H1 (cell line): ENCODE measurements around the gene ODF2L. TPM values are rescaled to one million over a fixed set of nuclear protein-coding genes. Genes with fewer than 3 reads are reported as not detected.

ENCODE experiments used
- CTCF ChIA-PET: fragments of 300-600 bp; sonication (Branson Sonifier 250); formaldehyde crosslinking; loops from one replicate; lab custom pipeline; 2021; ENCODE audit not compliant: partially characterized antibody; lab: Charles Lee
- POLR2A ChIA-PET: fragments of 300-600 bp; sonication (Branson Sonifier 250); formaldehyde crosslinking; loops from one replicate; lab custom pipeline; 2021; ENCODE audit warnings: inconsistent platforms; ENCODE audit not compliant: partially characterized antibody; lab: Charles Lee
- DNase-seq, 2 experiments: peaks; one replicate each; pipeline versions ENCODE4 v3.0.0 to v3.0.0-alpha.2; 2010 to 2022; ENCODE audit warnings: low spot score in 2 of 2, low read depth in 1 of 2, mixed read lengths in 1 of 2
- FAIRE-seq: peaks from 2 replicates; lab custom pipeline; 2011; peaks lifted over from hg19 to GRCh38; lab: Jason Lieb, UNC
- H2AFZ ChIP-seq: 2 replicates; pipeline ENCODE4 v1.8.1; 2012; ENCODE audit warnings: low read length, inconsistent platforms
- H2AK5ac ChIP-seq: 2 replicates; pipeline ENCODE4 v1.6.1; 2013; ENCODE audit warnings: low read depth, low read length
- H2BK120ac ChIP-seq: replicated peaks from 2 replicates; pipeline ENCODE3; 2013; ENCODE audit warnings: low read depth, low read length, inconsistent platforms
- H2BK12ac ChIP-seq: 2 replicates; pipeline ENCODE4 v1.6.1; 2013; ENCODE audit warnings: low read depth, low read length
- H2BK15ac ChIP-seq: 2 replicates; pipeline ENCODE4 v1.6.1; 2013; ENCODE audit warnings: low read length
- H2BK20ac ChIP-seq: 2 replicates; pipeline ENCODE4 v1.6.1; 2013; ENCODE audit warnings: low read length
- H2BK5ac ChIP-seq: 2 replicates; pipeline ENCODE4 v1.6.1; 2013; ENCODE audit warnings: low read depth, low read length
- H3K14ac ChIP-seq: 2 replicates; pipeline ENCODE4 v1.6.1; 2013; ENCODE audit warnings: inconsistent platforms; ENCODE audit not compliant: insufficient read length
- H3K18ac ChIP-seq: 2 replicates; pipeline ENCODE4 v1.6.1; 2013; ENCODE audit warnings: low read length; ENCODE audit errors: extremely low read depth
- H3K23ac ChIP-seq: 2 replicates; pipeline ENCODE4 v1.6.1; 2013; ENCODE audit warnings: inconsistent platforms; ENCODE audit not compliant: insufficient read length
- H3K23me2 ChIP-seq: 2 replicates; pipeline ENCODE4 v1.6.1; 2013; ENCODE audit warnings: low read depth, low read length
- H3K27ac ChIP-seq: 2 replicates; pipeline ENCODE4 v1.6.1; 2011; ENCODE audit warnings: low read depth, low read length, inconsistent platforms
- H3K27me3 ChIP-seq, 4 experiments: replicated peaks in 1 of 4; 1 replicate in 1 of 4; 2 replicates in 3 of 4; pipeline versions ENCODE4 v1.6.1 to v1.8.1; 2011 to 2013; ENCODE audit warnings: low read length in 3 of 4, mild to moderate bottlenecking in 3 of 4, inconsistent platforms in 2 of 4, mixed read lengths in 2 of 4, moderate library complexity in 1 of 4; ENCODE audit not compliant: control insufficient read depth in 3 of 4, insufficient read depth in 3 of 4; ENCODE audit errors: extremely low read depth in 1 of 4
- H3K36me3 ChIP-seq, 4 experiments: 2 replicates each; pipeline versions ENCODE4 v1.6.1 to v1.8.1; 2011 to 2013; ENCODE audit warnings: mild to moderate bottlenecking in 4 of 4, low read length in 3 of 4, moderate library complexity in 2 of 4, control low read depth in 1 of 4, inconsistent platforms in 1 of 4; ENCODE audit not compliant: insufficient read depth in 4 of 4, control insufficient read depth in 2 of 4
- H3K4ac ChIP-seq: replicated peaks from 2 replicates; pipeline ENCODE3; 2013; ENCODE audit warnings: low read length, low read depth, mixed read lengths, inconsistent platforms; ENCODE audit not compliant: insufficient read length
- H3K4me1 ChIP-seq, 4 experiments: replicated peaks in 1 of 4; 1 replicate in 1 of 4; 2 replicates in 3 of 4; pipeline versions ENCODE4 v1.6.1 to v1.8.1; 2011 to 2013; ENCODE audit warnings: low read length in 3 of 4, inconsistent platforms in 2 of 4, mixed read lengths in 1 of 4; ENCODE audit not compliant: insufficient read depth in 4 of 4, control insufficient read depth in 3 of 4
- H3K4me2 ChIP-seq, 2 experiments: 2 replicates each; pipeline versions ENCODE4 v1.6.1 to v1.8.1; 2011 to 2013; ENCODE audit warnings: low read depth in 2 of 2, low read length in 2 of 2, control low read depth in 1 of 2, inconsistent platforms in 1 of 2, mild to moderate bottlenecking in 1 of 2; ENCODE audit not compliant: insufficient read depth in 1 of 2
- H3K4me3 ChIP-seq, 4 experiments: fragments of 200-600, 300-600 bp in 1 of 4; sonication (generic), shearing (Covaris generic), sonication (Bioruptor Twin) in 1 of 4; 2 replicates each; pipeline versions ENCODE4 v1.5.1 to v1.8.1; 2011 to 2016; ENCODE audit warnings: low read length in 4 of 4, low read depth in 3 of 4, control low read depth in 2 of 4, inconsistent platforms in 2 of 4, mild to moderate bottlenecking in 2 of 4, mixed read lengths in 1 of 4, moderate library complexity in 1 of 4; ENCODE audit not compliant: insufficient read depth in 2 of 4; ENCODE audit errors: extremely low read depth in 1 of 4
- H3K56ac ChIP-seq: replicated peaks from 2 replicates; pipeline ENCODE3; 2013; ENCODE audit warnings: low read depth, mild to moderate bottlenecking, mixed read lengths, low read length, inconsistent platforms; ENCODE audit not compliant: insufficient read length
- H3K79me1 ChIP-seq: 2 replicates; pipeline ENCODE4 v1.6.1; 2013; ENCODE audit warnings: low read depth, low read length, control low read depth
- H3K79me2 ChIP-seq, 2 experiments: 2 replicates each; pipeline versions ENCODE4 v1.6.1 to v1.8.1; 2012 to 2013; ENCODE audit warnings: low read length in 2 of 2, mild to moderate bottlenecking in 2 of 2, inconsistent platforms in 1 of 2; ENCODE audit not compliant: insufficient read depth in 2 of 2, control insufficient read depth in 1 of 2
- H3K9ac ChIP-seq, 4 experiments: replicated peaks in 1 of 4; 1 replicate in 1 of 4; 2 replicates in 3 of 4; pipeline versions ENCODE4 v1.6.1 to v1.8.1; 2011 to 2013; ENCODE audit warnings: low read depth in 3 of 4, low read length in 3 of 4, control low read depth in 2 of 4, mild to moderate bottlenecking in 2 of 4, moderate library complexity in 2 of 4, inconsistent platforms in 1 of 4; ENCODE audit errors: extremely low read depth in 1 of 4
- H3K9me3 ChIP-seq, 2 experiments: 2 replicates each; pipeline versions ENCODE4 v1.6.1 to v1.8.1; 2012 to 2013; ENCODE audit warnings: mild to moderate bottlenecking in 2 of 2, moderate library complexity in 2 of 2, control low read depth in 1 of 2, inconsistent platforms in 1 of 2, low read depth in 1 of 2, low read length in 1 of 2, mixed read lengths in 1 of 2; ENCODE audit not compliant: insufficient read depth in 2 of 2
- H4K20me1 ChIP-seq, 2 experiments: replicated peaks in 1 of 2; 2 replicates each; pipeline versions ENCODE3 to v1.8.1; 2011 to 2013; ENCODE audit warnings: inconsistent platforms in 2 of 2, low read length in 2 of 2, mild to moderate bottlenecking in 1 of 2; ENCODE audit not compliant: insufficient read depth in 2 of 2, control insufficient read depth in 1 of 2
- H4K5ac ChIP-seq: 2 replicates; pipeline ENCODE4 v1.6.1; 2013; ENCODE audit warnings: low read length, low read depth, mixed read lengths, inconsistent platforms; ENCODE audit not compliant: insufficient read length
- H4K8ac ChIP-seq: 2 replicates; pipeline ENCODE4 v1.8.0; 2013; ENCODE audit warnings: mild to moderate bottlenecking, moderate library complexity, low read length, inconsistent platforms; ENCODE audit not compliant: insufficient read depth; ENCODE audit errors: extremely low read depth
- H4K91ac ChIP-seq: replicated peaks from 2 replicates; pipeline ENCODE3; 2013; ENCODE audit warnings: low read length, mixed read lengths, inconsistent platforms; ENCODE audit not compliant: insufficient read length
- ASH2L ChIP-seq: fragments of 200-600, 300-600 bp; sonication (generic); IDR thresholded peaks from one replicate; pipeline ENCODE4 v1.7.1; 2017; ENCODE audit warnings: low read length
- CHD2 ChIP-seq: IDR thresholded peaks from 2 replicates; pipeline ENCODE4 v1.6.1; 2012; ENCODE audit warnings: low read length, improper control_type of control experiment
- CREB1 ChIP-seq: IDR thresholded peaks from 2 replicates; pipeline ENCODE4 v1.6.1; 2012; ENCODE audit warnings: inconsistent platforms
- JUN ChIP-seq: IDR thresholded peaks from 2 replicates; pipeline ENCODE4 v1.6.1; 2011; ENCODE audit warnings: low read depth, mild to moderate bottlenecking, improper control_type of control experiment, low read length
- KDM1A ChIP-seq: fragments of 200-600, 300-600 bp; sonication (generic); IDR thresholded peaks from 2 replicates; pipeline ENCODE4 v1.7.1; 2016; ENCODE audit warnings: mild to moderate bottlenecking, low read length, borderline replicate concordance
- KDM4A ChIP-seq: IDR thresholded peaks from one replicate; pipeline ENCODE4 v1.7.1; 2012; ENCODE audit warnings: low read depth, mild to moderate bottlenecking, moderate library complexity, low read length, inconsistent platforms; ENCODE audit not compliant: severe bottlenecking
- MAX ChIP-seq: IDR thresholded peaks from 2 replicates; pipeline ENCODE4 v1.6.1; 2012; ENCODE audit warnings: inconsistent platforms
- NANOG ChIP-seq: IDR thresholded peaks from 2 replicates; pipeline ENCODE4 v1.6.1; 2011; ENCODE audit warnings: low read length, low read depth, mild to moderate bottlenecking, inconsistent platforms; ENCODE audit not compliant: insufficient read depth, poor library complexity, severe bottlenecking
- RBBP5 ChIP-seq: IDR thresholded peaks from 2 replicates; pipeline ENCODE4 v1.7.1; 2012; ENCODE audit warnings: low read depth, mild to moderate bottlenecking, inconsistent platforms, low read length, moderate library complexity, borderline replicate concordance
- RNF2 ChIP-seq: fragments of 200-900, 300-1000 bp; sonication (generic); IDR thresholded peaks from 2 replicates; pipeline ENCODE4 v1.7.1; 2016; ENCODE audit warnings: borderline replicate concordance, low read depth, mild to moderate bottlenecking, antibody characterized with exemption, low read length; ENCODE audit not compliant: poor library complexity, severe bottlenecking; ENCODE audit errors: missing control alignments
- SAP30 ChIP-seq: fragments of 300-600 bp; sonication (generic); IDR thresholded peaks from 2 replicates; pipeline ENCODE4 v1.7.1; 2012; ENCODE audit warnings: low read length, moderate library complexity, mild to moderate bottlenecking, inconsistent platforms; ENCODE audit not compliant: insufficient read depth, insufficient replicate concordance
- SIRT6 ChIP-seq: IDR thresholded peaks from one replicate; pipeline ENCODE4 v1.7.1; 2012; ENCODE audit warnings: low read length, inconsistent platforms
- SIX5 ChIP-seq: IDR thresholded peaks from 2 replicates; pipeline ENCODE4 v1.6.1; 2011; ENCODE audit warnings: mild to moderate bottlenecking, low read depth, low read length
- SP1 ChIP-seq: IDR thresholded peaks from 2 replicates; pipeline ENCODE4 v1.6.1; 2011; ENCODE audit warnings: low read depth, low read length
- WGBS, 2 experiments: shearing (Covaris generic) in 1 of 2; methylation state at CpG; one replicate each; pipeline versions ENCODE4 v1.1.6 to v1.1.7; 2013 to 2015; ENCODE audit warnings: low lambda C conversion rate in 2 of 2, mixed read lengths in 2 of 2, inconsistent platforms in 1 of 2, low coverage in 1 of 2, missing lambda C conversion rate in 1 of 2; ENCODE audit not compliant: insufficient replicate concordance in 2 of 2, insufficient coverage in 1 of 2, insufficient read length in 1 of 2; ENCODE audit errors: extremely low coverage in 1 of 2, missing lambda C conversion rate in 1 of 2; 5-methylcytosine and 5-hydroxymethylcytosine counted together
- polyA plus RNA-seq, 7 experiments: library from polyadenylated mRNA; depleted of rRNA in 3 of 7; stranded (reverse) in 5 of 7; unstranded in 2 of 7; fragments of >200 nt in 5 of 7; fragments of 200-250 nt in 2 of 7; gene quantifications; 1 replicate in 5 of 7; 2 replicates in 1 of 7; 4 replicates in 1 of 7; pipeline versions ENCODE4 v1.2.1 to v1.2.3, GENCODE V29; 2011 to 2013; ENCODE audit warnings: missing spikeins in 2 of 7, mixed read lengths in 2 of 7
- total RNA-seq: library from RNA; stranded (reverse); fragmentation: NEBNext Ultra II Directional; extraction: Animal tissue kit (Norgen Biotek cat#: 25700); gene quantifications from 2 replicates; pipeline ENCODE4 v1.2.1, GENCODE V29; 2021

Gene ODF2L
- total and polyA plus RNA-seq, 2 of the 8 experiments (the other 6 are each of a cell fraction or from before 2014, with no cell fraction given) = 3.2 to 27.1 TPM

GRCh38 chr1:86435327-86435726 is 39.2 kb upstream of the ODF2L start:
- ChIA-PET CTCF (interaction anchor here (1.0 to 2.4 kb wide), 3 partner anchors 9 to 16 kb away, joined by 3 to 7 read pairs (median 7); no protein-coding TSS in a partner anchor), POLR2A (no interaction called here)
- H3K9me3 ChIP-seq = no peaks in the 10 kb centered on the region

More at GRCh38 chr1:86435327-86435726, 39.2 kb upstream of the ODF2L start:
- H3K23ac ChIP-seq = no peak overlapping the region
- H3K4me3 ChIP-seq = no peak overlapping the region
- no peak overlapping the region for H4K91ac ChIP-seq
- no peak overlapping the region for H3K18ac ChIP-seq
- no peak for DNase-seq
- no peaks in the 10 kb centered on the region for H4K20me1 ChIP-seq
- H3K79me2 ChIP-seq = no peaks in the 10 kb centered on the region
- no peak overlapping the region for H3K4me2 ChIP-seq
- H3K14ac ChIP-seq = no peak overlapping the region
- no peaks in the 10 kb centered on the region for H3K36me3 ChIP-seq
- H3K79me1 ChIP-seq = no peaks in the 10 kb centered on the region
- WGBS, 2 experiments = 96% methylated on average over 2 of the region's 2 CpGs; no CpG with 5 or more reads in 1 of the 2 experiments
- no peaks in the 10 kb centered on the region for H3K27me3 ChIP-seq
- no peak overlapping the region for H2BK20ac ChIP-seq
- H2BK120ac ChIP-seq = no peak overlapping the region
- H3K4ac ChIP-seq = no peak overlapping the region
- H4K5ac ChIP-seq = no peak overlapping the region
- H2AK5ac ChIP-seq = no peak overlapping the region
- H2BK12ac ChIP-seq = no peak overlapping the region
- no peak overlapping the region for H2BK5ac ChIP-seq
- no peak overlapping the region for H2BK15ac ChIP-seq
- no peak overlapping the region for H3K56ac ChIP-seq
- H3K4me1 ChIP-seq = no peaks in the 10 kb centered on the region
- H3K27ac ChIP-seq = no peak overlapping the region
- peaks cover 2% of the 10 kb centered on the region; the same call in 1 of the 2 replicates for H3K23me2 ChIP-seq
- H3K9ac ChIP-seq = no peak overlapping the region
- H4K8ac ChIP-seq = no peak overlapping the region
- TF ChIP-seq SIRT6 (no peak), SAP30 (no peak), KDM1A (no peak), MAX (no peak), SIX5 (no peak), CREB1 (no peak), SP1 (no peak), NANOG (no peak), RBBP5 (no peak), KDM4A (no peak), CHD2 (no peak), ASH2L (no peak), JUN (no peak), RNF2 (no peak)
- no peak for FAIRE-seq
- H2AFZ ChIP-seq = no peak overlapping the region
